Transverse colon (tissue), 4 donors: ENCODE results near the gene NUBP1. TPM values are rescaled to one million over a fixed set of nuclear protein-coding genes. Genes with fewer than 3 reads are reported as not detected.
"Not testable (repeated sequence)": the region's sequence is repeated elsewhere in the genome, so short reads cannot be mapped to it uniquely, and the experiment has no call there.

Source experiments
- DNase-seq: peaks from one replicate; pipeline ENCODE4 v3.0.0-alpha.2; 2019
- H3K27ac ChIP-seq, 4 donors: fragments of 200-600 bp; sonication (generic); 2 replicates each; pipeline ENCODE4 v1.5.1; 2016 to 2018; ENCODE audit warnings: inconsistent platforms in 4 of 4
- H3K27me3 ChIP-seq: fragments of 200-600 bp; sonication (generic); 2 replicates; pipeline ENCODE4 v1.5.1; 2017; ENCODE audit warnings: inconsistent platforms
- H3K36me3 ChIP-seq, 4 donors: fragments of 200-600 bp; sonication (generic); 2 replicates each; pipeline ENCODE4 v1.5.1; 2017 to 2019; ENCODE audit warnings: inconsistent platforms in 4 of 4
- H3K4me1 ChIP-seq, 4 donors: fragments of 200-600 bp; sonication (generic); 2 replicates each; pipeline ENCODE4 v1.5.1; 2017 to 2020; ENCODE audit warnings: inconsistent platforms in 4 of 4
- H3K4me3 ChIP-seq, 4 donors: fragments of 200-600 bp; sonication (generic); 1 replicate in 1 of 4; 2 replicates in 3 of 4; pipeline versions ENCODE4 v1.5.1 to v1.6.1; 2017 to 2019; ENCODE audit warnings: inconsistent platforms in 4 of 4
- H3K9me3 ChIP-seq, 2 donors: fragments of 200-600 bp; sonication (generic); 2 replicates each; pipeline ENCODE4 v1.5.1; 2017 to 2019; ENCODE audit warnings: inconsistent platforms in 2 of 2
- CTCF ChIP-seq, 5 experiments: fragments of 200-600 bp in 3 of 5; fragments of 450-650 bp in 2 of 5; sonication (generic) in 3 of 5; IDR thresholded peaks; 1 replicate in 2 of 5; 2 replicates in 3 of 5; pipeline ENCODE4 v1.5.1; 2016 to 2017; ENCODE audit warnings: antibody characterized with exemption in 5 of 5, inconsistent platforms in 3 of 5, mild to moderate bottlenecking in 2 of 5, moderate library complexity in 1 of 5
- EP300 ChIP-seq: sonication (generic); formaldehyde crosslinking; IDR thresholded peaks from one replicate; pipeline ENCODE4 v1.6.1; 2017; ENCODE audit warnings: antibody characterized with exemption, low read depth
- POLR2A ChIP-seq: fragments of 450-650 bp; IDR thresholded peaks from one replicate; pipeline ENCODE4 v1.6.1; 2016; ENCODE audit warnings: antibody characterized with exemption, mild to moderate bottlenecking, moderate library complexity
- POLR2AphosphoS5 ChIP-seq, 3 donors: sonication (generic); formaldehyde crosslinking; IDR thresholded peaks; one replicate each; pipeline ENCODE4 v1.6.1; 2016; ENCODE audit warnings: antibody characterized with exemption in 3 of 3
- WGBS, 2 donors: methylation state at CpG; one replicate each; pipeline ENCODE4 v1.1.5; 2018; ENCODE audit warnings: low coverage in 1 of 2; 5-methylcytosine and 5-hydroxymethylcytosine counted together
- in situ Hi-C, 4 donors: fragments of 200-750 bp; cut with MboI; loops; one replicate each; pipeline versions ENCODE4 v1.15.0 to v1.15.1; 2017; ENCODE audit warnings: low sequenced_read_pairs in 3 of 4, low pct_ligation_motif_present in 1 of 4, low pct_unique_long_range_greater_than_20kb in 1 of 4
- intact Hi-C: fragments of 100-400 bp; cut with DNase I; formaldehyde crosslinking; loops from one replicate; pipeline ENCODE4 v1.15.1; 2023; ENCODE audit warnings: low total_unique reads
- total RNA-seq, 4 donors: library from RNA; depleted of rRNA; stranded (reverse); fragments of >200 nt; gene quantifications; one replicate each; pipeline ENCODE4 v1.1.0, GENCODE V29; 2016

The NUBP1 gene
- total RNA-seq, 4 donors from 2014 or later: 11.6 to 23.8 (median 22.5) TPM

- Histone ChIP-seq H3K4me1 (no peaks in the 10 kb centered on the region), H3K9me3 (no peaks in the 10 kb centered on the region), H3K36me3 (no peaks in the 10 kb centered on the region), H3K27ac (no peak overlapping the region), H3K4me3 (no peak overlapping the region), H3K27me3 (no peaks in the 10 kb centered on the region)
- in situ Hi-C loops (no loop called here), intact Hi-C loops (no loop called here)
- 83 to 89% methylated on average over 3 to 4 of the region's 4 CpGs for WGBS, 2 donors
- TF ChIP-seq POLR2AphosphoS5 (IDR thresholded peaks at IDR 0.05) (no peak), POLR2A (no peak), EP300 (no peak)
- DNase-seq: no peak
Observed at GRCh38 chr16:10780628-10781027, 37.0 kb downstream of the NUBP1 start.

GRCh38 chr16:10782628-10783027, 39.0 kb downstream of the NUBP1 start:
- TF ChIP-seq POLR2AphosphoS5 (IDR thresholded peaks at IDR 0.05) (no peak), POLR2A (no peak), CTCF (IDR thresholded peaks at IDR 0.05) (no peak), EP300 (no peak)
- H3K27me3 ChIP-seq: no peaks in the 10 kb centered on the region
- no peak overlapping the region for H3K27ac ChIP-seq
- 70% methylated on average over 2 of the region's 2 CpGs; no CpG with 5 or more reads in 1 of the 2 donors for WGBS, 2 donors
- intact Hi-C loops (no loop called here), in situ Hi-C loops (no loop called here)
- no peak overlapping the region for H3K4me3 ChIP-seq
- no peaks in the 10 kb centered on the region for H3K9me3 ChIP-seq
- no peaks in the 10 kb centered on the region for H3K4me1 ChIP-seq
- H3K36me3 ChIP-seq: no peaks in the 10 kb centered on the region
- DNase-seq: peak; percentile 20

- DNase-seq: no peak
Observed at GRCh38 chr16:10787304-10787703, 43.7 kb downstream of the NUBP1 start.

GRCh38 chr16:10788630-10789029, 45.0 kb downstream of the NUBP1 start:
- H3K27ac ChIP-seq, H3K36me3 ChIP-seq, DNase-seq, H3K9me3 ChIP-seq, H3K4me1 ChIP-seq, intact Hi-C loops, H3K27me3 ChIP-seq, in situ Hi-C loops, H3K4me3 ChIP-seq: not testable (repeated sequence)
- WGBS, 2 donors: 50 to 72% methylated on average over 1 to 4 of the region's 4 CpGs

More at GRCh38 chr16:10787304-10787703, 43.7 kb downstream of the NUBP1 start:
- no peak for TF ChIP-seq POLR2AphosphoS5 (IDR thresholded peaks at IDR 0.05)
- TF ChIP-seq CTCF (IDR thresholded peaks at IDR 0.05): no peak
- TF ChIP-seq POLR2A: no peak
- intact Hi-C loops (no loop called here), in situ Hi-C loops (no loop called here)
- Histone ChIP-seq H3K9me3 (no peaks in the 10 kb centered on the region), H3K4me1 (no peaks in the 10 kb centered on the region), H3K4me3 (no peak overlapping the region), H3K27ac (no peak overlapping the region), H3K27me3 (no peaks in the 10 kb centered on the region), H3K36me3 (no peaks in the 10 kb centered on the region)
- 81 to 84% methylated on average over 3 to 5 of the region's 5 CpGs for WGBS, 2 donors

- H3K4me1 ChIP-seq: no peaks in the 10 kb centered on the region
- WGBS, 2 donors: 77 to 83% methylated on average over 4 of the region's 4 CpGs
- TF ChIP-seq POLR2A: no peak
- no peak for DNase-seq
- H3K9me3 ChIP-seq: no peaks in the 10 kb centered on the region
- H3K36me3 ChIP-seq: no peaks in the 10 kb centered on the region
- H3K27ac ChIP-seq: no peak overlapping the region
- H3K4me3 ChIP-seq: no peak overlapping the region
- no peaks in the 10 kb centered on the region for H3K27me3 ChIP-seq
- in situ Hi-C loops (no loop called here), intact Hi-C loops (no loop called here)
Observed at GRCh38 chr16:10791048-10791447, 47.4 kb downstream of the NUBP1 start.

- DNase-seq: no peak
- Histone ChIP-seq H3K9me3 (no peaks in the 10 kb centered on the region), H3K27me3 (no peaks in the 10 kb centered on the region), H3K36me3 (no peaks in the 10 kb centered on the region), H3K4me1 (no peaks in the 10 kb centered on the region), H3K27ac (no peak overlapping the region), H3K4me3 (no peak overlapping the region)
- whole genome bisulfite sequencing, 2 donors: 80 to 83% methylated on average over 2 to 3 of the region's 3 CpGs
- in situ Hi-C loops (no loop called here), intact Hi-C loops (no loop called here)
- TF ChIP-seq CTCF (IDR thresholded peaks at IDR 0.05): no peak
- no peak for TF ChIP-seq POLR2A
- TF ChIP-seq EP300: no peak
- TF ChIP-seq POLR2AphosphoS5 (IDR thresholded peaks at IDR 0.05): no peak
Observed at GRCh38 chr16:10799736-10800135, 56.1 kb downstream of the NUBP1 start.
